AG09309 (cell line): ENCODE results near the gene ADAMTSL5.

ENCODE experiments used
- DNase-seq: peaks from one replicate; pipeline ENCODE4 v3.0.0-alpha.2; 2010; ENCODE audit warnings: low read depth
- H3K4me3 ChIP-seq: 2 replicates; pipeline ENCODE4 v1.5.1; 2011; ENCODE audit warnings: mild to moderate bottlenecking, low read depth, low read length, moderate library complexity; ENCODE audit not compliant: control insufficient read depth
- CTCF ChIP-seq: IDR thresholded peaks from 2 replicates; pipeline ENCODE4 v1.5.1; 2011; ENCODE audit warnings: mild to moderate bottlenecking, low read depth, low read length, inconsistent platforms; ENCODE audit not compliant: insufficient read depth, control insufficient read depth; ENCODE audit errors: missing control alignments

The ADAMTSL5 gene

GRCh38 chr19:1475751-1476437 lies 36.9 kb downstream of the ADAMTSL5 start:
- no peak overlapping the region for H3K4me3 ChIP-seq
- no peak for DNase-seq
- no peak for TF ChIP-seq CTCF

GRCh38 chr19:1474765-1475351 lies 38.0 kb downstream of the ADAMTSL5 start:
- H3K4me3 ChIP-seq, result no peak overlapping the region
- no peak for DNase-seq
- no peak for TF ChIP-seq CTCF

GRCh38 chr19:1474011-1474764 lies 38.6 kb downstream of the ADAMTSL5 start:
- no peak overlapping the region for H3K4me3 ChIP-seq
- TF ChIP-seq CTCF, result no peak
- DNase-seq, result no peak

- no peak for TF ChIP-seq CTCF
- DNase-seq, result no peak
- no peak overlapping the region for H3K4me3 ChIP-seq
These were observed 39.6 kb downstream of the ADAMTSL5 start for GRCh38 chr19:1473085-1473851.

GRCh38 chr19:1472231-1473084 lies 40.4 kb downstream of the ADAMTSL5 start:
- TF ChIP-seq CTCF, result no peak
- no peak overlapping the region for H3K4me3 ChIP-seq
- no peak for DNase-seq
